OCI-LY1 (cell line): ENCODE results near the gene ENDOV.

Source experiments
- EZH2 ChIP-seq: fragments of 200-600 bp; sonication (generic), shearing (Covaris generic); IDR thresholded peaks from 2 replicates; pipeline ENCODE4 v1.8.0; 2017; ENCODE audit warnings: borderline replicate concordance, mixed run types, mild to moderate bottlenecking, antibody characterized with exemption, low read length, moderate library complexity, mixed read lengths
- TF ChIP-seq, protein P1 (sequence below): fragments of 200-600 bp; sonication (generic), shearing (Covaris generic); IDR thresholded peaks from 2 replicates; pipeline ENCODE4 v1.5.1; 2017; ENCODE audit warnings: mild to moderate bottlenecking, antibody characterized with exemption, low read length, moderate library complexity, mixed read lengths

DNA sequence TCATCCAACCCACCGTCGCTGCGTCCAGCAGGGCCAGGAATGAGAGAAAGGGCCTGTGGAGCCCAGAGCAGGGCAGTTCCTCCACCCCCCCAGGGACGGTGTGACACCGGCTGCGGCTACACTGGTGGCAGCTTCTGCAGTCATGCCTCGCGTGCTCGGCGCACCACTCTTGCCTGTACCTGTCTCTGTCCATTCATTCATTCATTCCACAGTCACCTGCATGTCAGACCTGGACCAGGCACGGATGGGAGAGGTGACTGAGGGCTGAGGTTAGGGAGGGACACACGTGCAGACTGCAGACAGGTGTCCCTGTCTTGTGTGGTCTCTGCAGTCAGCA, 27.3 kb downstream of the ENDOV start:
- TF ChIP-seq, protein P1, sequence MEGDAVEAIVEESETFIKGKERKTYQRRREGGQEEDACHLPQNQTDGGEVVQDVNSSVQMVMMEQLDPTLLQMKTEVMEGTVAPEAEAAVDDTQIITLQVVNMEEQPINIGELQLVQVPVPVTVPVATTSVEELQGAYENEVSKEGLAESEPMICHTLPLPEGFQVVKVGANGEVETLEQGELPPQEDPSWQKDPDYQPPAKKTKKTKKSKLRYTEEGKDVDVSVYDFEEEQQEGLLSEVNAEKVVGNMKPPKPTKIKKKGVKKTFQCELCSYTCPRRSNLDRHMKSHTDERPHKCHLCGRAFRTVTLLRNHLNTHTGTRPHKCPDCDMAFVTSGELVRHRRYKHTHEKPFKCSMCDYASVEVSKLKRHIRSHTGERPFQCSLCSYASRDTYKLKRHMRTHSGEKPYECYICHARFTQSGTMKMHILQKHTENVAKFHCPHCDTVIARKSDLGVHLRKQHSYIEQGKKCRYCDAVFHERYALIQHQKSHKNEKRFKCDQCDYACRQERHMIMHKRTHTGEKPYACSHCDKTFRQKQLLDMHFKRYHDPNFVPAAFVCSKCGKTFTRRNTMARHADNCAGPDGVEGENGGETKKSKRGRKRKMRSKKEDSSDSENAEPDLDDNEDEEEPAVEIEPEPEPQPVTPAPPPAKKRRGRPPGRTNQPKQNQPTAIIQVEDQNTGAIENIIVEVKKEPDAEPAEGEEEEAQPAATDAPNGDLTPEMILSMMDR = no peak
- TF ChIP-seq EZH2 = no peak
